ENCODE measurements around the gene TBCCD1. TPM values are rescaled to one million over a fixed set of nuclear protein-coding genes. Genes with fewer than 3 reads are reported as not detected.

The TBCCD1 gene
- total RNA-seq, 1 experiment from 2014 or later: 20.1 TPM

GRCh38 chr3:186525369-186526255, 41.5 kb downstream of the TBCCD1 start:
- intact Hi-C loops (cut with micrococcal nuclease; ENCODE audit: unreplicated experiment): no loop called here
- Histone ChIP-seq H3K36me3 (ENCODE audit: insufficient read depth, low read length, poor library complexity, severe bottlenecking) (no peaks in the 10 kb centered on the region), H3K27me3 (replicated peaks; ENCODE audit: insufficient read depth, low read depth, low read length, poor library complexity) (no peaks in the 10 kb centered on the region), H3K4me3 (ENCODE audit: low read depth, low read length, poor library complexity, severe bottlenecking) (no peak overlapping the region), H3K4me1 (ENCODE audit: insufficient read depth, low read length, poor library complexity, severe bottlenecking) (peaks cover 23% of the 10 kb centered on the region), H3K27ac (ENCODE audit: low read depth, low read length, poor library complexity, severe bottlenecking) (no peak overlapping the region), H3K9me3 (ENCODE audit: low read depth, low read length, poor library complexity, severe bottlenecking) (no peaks in the 10 kb centered on the region)
- no TSS peak for BruUV-seq (replicated peaks)
- POLR2A ChIA-PET (ENCODE audit: low non-redundant PET): no interaction called here
- CTCF ChIA-PET: no interaction called here
- peak; percentile 42 for DNase-seq (ENCODE audit: low spot score)
- no peak for TF ChIP-seq EZH2 (IDR thresholded peaks at IDR 0.05; ENCODE audit: borderline replicate concordance, low read depth, low read length, poor library complexity, severe bottlenecking)
- TF ChIP-seq, protein P1, sequence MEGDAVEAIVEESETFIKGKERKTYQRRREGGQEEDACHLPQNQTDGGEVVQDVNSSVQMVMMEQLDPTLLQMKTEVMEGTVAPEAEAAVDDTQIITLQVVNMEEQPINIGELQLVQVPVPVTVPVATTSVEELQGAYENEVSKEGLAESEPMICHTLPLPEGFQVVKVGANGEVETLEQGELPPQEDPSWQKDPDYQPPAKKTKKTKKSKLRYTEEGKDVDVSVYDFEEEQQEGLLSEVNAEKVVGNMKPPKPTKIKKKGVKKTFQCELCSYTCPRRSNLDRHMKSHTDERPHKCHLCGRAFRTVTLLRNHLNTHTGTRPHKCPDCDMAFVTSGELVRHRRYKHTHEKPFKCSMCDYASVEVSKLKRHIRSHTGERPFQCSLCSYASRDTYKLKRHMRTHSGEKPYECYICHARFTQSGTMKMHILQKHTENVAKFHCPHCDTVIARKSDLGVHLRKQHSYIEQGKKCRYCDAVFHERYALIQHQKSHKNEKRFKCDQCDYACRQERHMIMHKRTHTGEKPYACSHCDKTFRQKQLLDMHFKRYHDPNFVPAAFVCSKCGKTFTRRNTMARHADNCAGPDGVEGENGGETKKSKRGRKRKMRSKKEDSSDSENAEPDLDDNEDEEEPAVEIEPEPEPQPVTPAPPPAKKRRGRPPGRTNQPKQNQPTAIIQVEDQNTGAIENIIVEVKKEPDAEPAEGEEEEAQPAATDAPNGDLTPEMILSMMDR (conservative IDR thresholded peaks at IDR 0.05; ENCODE audit: low read depth, low read length): no peak

DNA sequence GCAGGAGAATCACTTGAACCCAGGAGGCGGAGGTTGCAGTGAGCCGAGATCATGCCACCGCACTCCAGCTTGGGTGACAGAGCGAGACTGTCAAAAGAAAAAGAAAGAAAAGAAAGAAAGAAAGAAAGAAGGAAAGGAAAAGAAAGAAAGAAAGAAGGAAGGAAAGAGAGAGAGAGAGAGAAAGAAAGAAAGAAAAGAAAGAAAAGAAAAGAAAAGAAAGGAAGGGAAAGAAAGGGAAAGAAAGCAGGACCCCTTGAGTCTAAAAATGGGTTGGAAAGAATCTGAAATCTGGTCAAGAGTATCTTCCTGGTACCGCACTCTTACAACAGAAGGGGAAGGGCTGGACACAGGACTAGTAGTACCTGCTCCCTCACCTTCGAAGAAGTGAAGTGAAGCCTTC, 42.5 kb downstream of the TBCCD1 start:
- Histone ChIP-seq H3K9me3 (ENCODE audit: low read depth, low read length, poor library complexity, severe bottlenecking) (no peaks in the 10 kb centered on the region), H3K4me1 (ENCODE audit: insufficient read depth, low read length, poor library complexity, severe bottlenecking) (peaks cover 15% of the 10 kb centered on the region), H3K36me3 (ENCODE audit: insufficient read depth, low read length, poor library complexity, severe bottlenecking) (no peaks in the 10 kb centered on the region), H3K27ac (ENCODE audit: low read depth, low read length, poor library complexity, severe bottlenecking) (no peak overlapping the region), H3K4me3 (ENCODE audit: low read depth, low read length, poor library complexity, severe bottlenecking) (no peak overlapping the region), H3K27me3 (replicated peaks; ENCODE audit: insufficient read depth, low read depth, low read length, poor library complexity) (no peaks in the 10 kb centered on the region)
- DNase-seq (ENCODE audit: low spot score): no peak
- ChIA-PET POLR2A (ENCODE audit: low non-redundant PET) (no interaction called here), CTCF (no interaction called here)
- TF ChIP-seq EZH2 (IDR thresholded peaks at IDR 0.05; ENCODE audit: borderline replicate concordance, low read depth, low read length, poor library complexity, severe bottlenecking): no peak
- TF ChIP-seq, protein P1 (conservative IDR thresholded peaks at IDR 0.05; ENCODE audit: low read depth, low read length): no peak
- intact Hi-C loops (cut with micrococcal nuclease; ENCODE audit: unreplicated experiment): no loop called here
- BruUV-seq (replicated peaks): no TSS peak

GRCh38 chr3:186523434-186523833, 43.7 kb downstream of the TBCCD1 start:
- ChIA-PET POLR2A (ENCODE audit: low non-redundant PET) (interaction anchor here (0.6 kb wide), 1 partner anchor 16 kb away, joined by 3 read pairs; no protein-coding TSS in a partner anchor), CTCF (no interaction called here)
- Histone ChIP-seq H3K27me3 (replicated peaks; ENCODE audit: insufficient read depth, low read depth, low read length, poor library complexity) (no peaks in the 10 kb centered on the region), H3K36me3 (ENCODE audit: insufficient read depth, low read length, poor library complexity, severe bottlenecking) (no peaks in the 10 kb centered on the region), H3K4me3 (ENCODE audit: low read depth, low read length, poor library complexity, severe bottlenecking) (no peak overlapping the region), H3K4me1 (ENCODE audit: insufficient read depth, low read length, poor library complexity, severe bottlenecking) (peaks cover 15% of the 10 kb centered on the region), H3K27ac (ENCODE audit: low read depth, low read length, poor library complexity, severe bottlenecking) (no peak overlapping the region), H3K9me3 (ENCODE audit: low read depth, low read length, poor library complexity, severe bottlenecking) (no peaks in the 10 kb centered on the region)
- no TSS peak for BruUV-seq (replicated peaks)
- TF ChIP-seq EZH2 (IDR thresholded peaks at IDR 0.05; ENCODE audit: borderline replicate concordance, low read depth, low read length, poor library complexity, severe bottlenecking): no peak
- TF ChIP-seq, protein P1 (conservative IDR thresholded peaks at IDR 0.05; ENCODE audit: low read depth, low read length): no peak
- no peak for DNase-seq (ENCODE audit: low spot score)
- intact Hi-C loops (cut with micrococcal nuclease; ENCODE audit: unreplicated experiment): no loop called here

Data from A673 (cell line).